GM12865 (cell line): ENCODE measurements around the gene CRIM1.

ENCODE experiments used
- DNase-seq: peaks from one replicate; pipeline ENCODE4 v3.0.0; 2010; ENCODE audit warnings: low read depth
- H3K4me3 ChIP-seq: 2 replicates; pipeline ENCODE4 v1.5.1; 2011; ENCODE audit warnings: mild to moderate bottlenecking, low read depth, low read length, control low read depth
- CTCF ChIP-seq: IDR thresholded peaks from 2 replicates; pipeline ENCODE4 v1.5.1; 2011; ENCODE audit warnings: low read length, control low read depth, low read depth, inconsistent platforms; ENCODE audit not compliant: insufficient read depth; ENCODE audit errors: missing control alignments

Gene CRIM1

GRCh38 chr2:36464006-36464721 is 108.6 kb downstream of the CRIM1 start:
- H3K4me3 ChIP-seq = no peak overlapping the region
- TF ChIP-seq CTCF = no peak
- no peak for DNase-seq

- peak; percentile 13 for DNase-seq
- no peak for TF ChIP-seq CTCF
- H3K4me3 ChIP-seq = no peak overlapping the region
These were observed 110.6 kb downstream of the CRIM1 start for GRCh38 chr2:36466135-36466534.

GRCh38 chr2:36468463-36469105 is 113.0 kb downstream of the CRIM1 start:
- no peak overlapping the region for H3K4me3 ChIP-seq
- no peak for DNase-seq
- no peak for TF ChIP-seq CTCF

GRCh38 chr2:36469106-36469477 is 113.5 kb downstream of the CRIM1 start:
- no peak for DNase-seq
- TF ChIP-seq CTCF = no peak
- H3K4me3 ChIP-seq = no peak overlapping the region

GRCh38 chr2:36469710-36470109 is 114.1 kb downstream of the CRIM1 start:
- no peak for TF ChIP-seq CTCF
- H3K4me3 ChIP-seq = no peak overlapping the region
- DNase-seq = no peak

GRCh38 chr2:36473230-36473629 is 117.7 kb downstream of the CRIM1 start:
- TF ChIP-seq CTCF = no peak
- no peak overlapping the region for H3K4me3 ChIP-seq
- DNase-seq = no peak
